ENCODE data around the gene TEN1. TPM values are rescaled to one million over a fixed set of nuclear protein-coding genes. Genes with fewer than 3 reads are reported as not detected.
A peak's percentile ranks its signal among the peaks of the same experiment; 100 is the strongest.

TEN1 gene
- total and polyA plus RNA-seq, 9 of the 15 experiments (the other 6 are each of a cell fraction or from before 2014, with no cell fraction given) = 1.3 to 25.7 (median 10.1) TPM

GRCh38 chr17:75970011-75970523 lies 9.0 kb upstream of the TEN1 start (continued):
- no peak for TF ChIP-seq MGA (IDR thresholded peaks at IDR 0.05)
- no peak for TF ChIP-seq NR1H2 (CRISPR knock-in tag; IDR thresholded peaks at IDR 0.05)
- peak; percentile 69 for TF ChIP-seq NCOA4 (IDR thresholded peaks at IDR 0.05; ENCODE audit: partially characterized antibody)
- TF ChIP-seq MEIS2 (IDR thresholded peaks at IDR 0.05; ENCODE audit: partially characterized antibody) = no peak
- TF ChIP-seq KLF13 (tag; IDR thresholded peaks at IDR 0.05; ENCODE audit: borderline replicate concordance, low read depth) = no peak
- TF ChIP-seq ATF6 (CRISPR knock-in tag; IDR thresholded peaks at IDR 0.05) = no peak
- TF ChIP-seq AFF1 (IDR thresholded peaks at IDR 0.05; ENCODE audit: low read depth in 1 of 2, partially characterized antibody in 2 of 2) = peak in 1 of 2 experiments; percentile 88
- peak; percentile 84 for TF ChIP-seq ETV1 (tag; conservative IDR thresholded peaks at IDR 0.05; ENCODE audit: low read depth)
- TF ChIP-seq MEF2D (tag; conservative IDR thresholded peaks at IDR 0.05; ENCODE audit: low read depth) = peak; percentile 80; the same call in 1 of the 2 replicates
- TF ChIP-seq ZNF347 (CRISPR knock-in tag; IDR thresholded peaks at IDR 0.05; ENCODE audit: low read depth) = no peak
